ENCODE results near the gene KIF16B. TPM values are rescaled to one million over a fixed set of nuclear protein-coding genes. Genes with fewer than 3 reads are reported as not detected.

Gene KIF16B
- total RNA-seq, 1 experiment from 2014 or later: 15.8 TPM

- intact Hi-C loops (cut with micrococcal nuclease): loop anchor here (5.0 kb wide), 1 partner anchor 545 kb away; no protein-coding TSS in a partner anchor
- CTCF ChIA-PET: interaction anchor here (0.6 to 2.5 kb wide), 5 partner anchors 125 to 550 kb away, joined by 3 to 6 read pairs (median 3); no protein-coding TSS in a partner anchor
- no peak for TF ChIP-seq CTCF (IDR thresholded peaks at IDR 0.05; ENCODE audit: unreplicated experiment)
- POLR2A ChIA-PET: no interaction called here
- DNase-seq (ENCODE audit: unreplicated experiment): no peak
- Mint-ChIP-seq H3K27me3 (ENCODE audit: insufficient read depth, unreplicated experiment) (no peaks in the 10 kb centered on the region), H3K36me3 (ENCODE audit: insufficient read depth, unreplicated experiment) (no peaks in the 10 kb centered on the region), H3K9me3 (ENCODE audit: unreplicated experiment) (no peaks in the 10 kb centered on the region), H3K4me1 (ENCODE audit: insufficient read depth, unreplicated experiment) (no peaks in the 10 kb centered on the region), H3K27ac (ENCODE audit: low read depth, unreplicated experiment) (no peak overlapping the region), H3K4me3 (ENCODE audit: unreplicated experiment) (no peak overlapping the region)
- BruUV-seq (replicated peaks): no TSS peak
Measured at GRCh38 chr20:16477632-16478031, 95.6 kb downstream of the KIF16B start.

- ChIA-PET POLR2A (interaction anchor here (1.2 kb wide), 1 partner anchor 11 kb away, joined by 3 read pairs; no protein-coding TSS in a partner anchor), CTCF (interaction anchor here (0.5 to 2.5 kb wide), 52 partner anchors 10 to 1815 kb away, joined by 3 to 23 read pairs (median 4); no protein-coding TSS in a partner anchor)
- Mint-ChIP-seq H3K36me3 (ENCODE audit: insufficient read depth, unreplicated experiment) (no peaks in the 10 kb centered on the region), H3K27ac (ENCODE audit: low read depth, unreplicated experiment) (no peak overlapping the region), H3K4me1 (ENCODE audit: insufficient read depth, unreplicated experiment) (no peaks in the 10 kb centered on the region), H3K9me3 (ENCODE audit: unreplicated experiment) (no peaks in the 10 kb centered on the region), H3K27me3 (ENCODE audit: insufficient read depth, unreplicated experiment) (no peaks in the 10 kb centered on the region), H3K4me3 (ENCODE audit: unreplicated experiment) (no peak overlapping the region)
- DNase-seq (ENCODE audit: unreplicated experiment): peak; percentile 57
- intact Hi-C loops (cut with micrococcal nuclease): loop anchor here (5.0 kb wide), 1 partner anchor 544 kb away; no protein-coding TSS in a partner anchor
- peak; percentile 68 for TF ChIP-seq CTCF (IDR thresholded peaks at IDR 0.05; ENCODE audit: unreplicated experiment)
- BruUV-seq (replicated peaks): no TSS peak
Measured at GRCh38 chr20:16476032-16476431, 97.2 kb downstream of the KIF16B start.

GRCh38 chr20:16475225-16475624 is 98.0 kb downstream of the KIF16B start:
- intact Hi-C loops (cut with micrococcal nuclease): loop anchor here (5.0 kb wide), 1 partner anchor 543 kb away; no protein-coding TSS in a partner anchor
- Mint-ChIP-seq H3K27ac (ENCODE audit: low read depth, unreplicated experiment) (no peak overlapping the region), H3K27me3 (ENCODE audit: insufficient read depth, unreplicated experiment) (no peaks in the 10 kb centered on the region), H3K9me3 (ENCODE audit: unreplicated experiment) (no peaks in the 10 kb centered on the region), H3K36me3 (ENCODE audit: insufficient read depth, unreplicated experiment) (no peaks in the 10 kb centered on the region), H3K4me3 (ENCODE audit: unreplicated experiment) (no peak overlapping the region), H3K4me1 (ENCODE audit: insufficient read depth, unreplicated experiment) (no peaks in the 10 kb centered on the region)
- DNase-seq (ENCODE audit: unreplicated experiment): no peak
- BruUV-seq (replicated peaks): no TSS peak
- ChIA-PET POLR2A (interaction anchor here (1.2 kb wide), 1 partner anchor 12 kb away, joined by 3 read pairs; no protein-coding TSS in a partner anchor), CTCF (interaction anchor here (0.5 to 2.5 kb wide), 49 partner anchors 9 to 1814 kb away, joined by 3 to 23 read pairs (median 4); no protein-coding TSS in a partner anchor)
- TF ChIP-seq CTCF (IDR thresholded peaks at IDR 0.05; ENCODE audit: unreplicated experiment): no peak

- TF ChIP-seq CTCF (IDR thresholded peaks at IDR 0.05; ENCODE audit: unreplicated experiment): no peak
- CTCF ChIA-PET: interaction anchor here (0.5 to 2.2 kb wide), 4 partner anchors 13 to 1513 kb away, joined by 3 to 23 read pairs (median 4); no protein-coding TSS in a partner anchor
- BruUV-seq (replicated peaks): no TSS peak
- no peaks in the 10 kb centered on the region for H3K36me3 Mint-ChIP-seq (ENCODE audit: insufficient read depth, unreplicated experiment)
- H3K27ac Mint-ChIP-seq (ENCODE audit: low read depth, unreplicated experiment): peak overlapping the region; percentile 57
- no peaks in the 10 kb centered on the region for H3K27me3 Mint-ChIP-seq (ENCODE audit: insufficient read depth, unreplicated experiment)
- no peak overlapping the region for H3K4me3 Mint-ChIP-seq (ENCODE audit: unreplicated experiment)
- no peaks in the 10 kb centered on the region for H3K4me1 Mint-ChIP-seq (ENCODE audit: insufficient read depth, unreplicated experiment)
- POLR2A ChIA-PET: no interaction called here
- intact Hi-C loops (cut with micrococcal nuclease): no loop called here
- no peaks in the 10 kb centered on the region for H3K9me3 Mint-ChIP-seq (ENCODE audit: unreplicated experiment)
- DNase-seq (ENCODE audit: unreplicated experiment): no peak
Measured at GRCh38 chr20:16474363-16474762, 98.9 kb downstream of the KIF16B start.

All from MCF 10A (cell line).